Stomach (tissue), 9 donors: ENCODE results near the gene CINP. TPM values are rescaled to one million over a fixed set of nuclear protein-coding genes. Genes with fewer than 3 reads are reported as not detected.

ENCODE experiments used
- DNase-seq, 2 donors: peaks; one replicate each; pipeline versions ENCODE4 v3.0.0 to v3.0.0-alpha.2; 2013 to 2019
- H3K27ac ChIP-seq, 5 donors: fragments of 200-600 bp in 4 of 5; sonication (generic) in 4 of 5; one replicate each; pipeline ENCODE4 v1.5.1; 2013 to 2019; ENCODE audit warnings: mild to moderate bottlenecking in 1 of 5, moderate library complexity in 1 of 5
- H3K27me3 ChIP-seq, 3 donors: fragments of 200-600 bp; sonication (generic); one replicate each; pipeline ENCODE4 v1.5.1; 2017 to 2019; ENCODE audit warnings: mixed run types in 1 of 3
- H3K36me3 ChIP-seq, 4 donors: fragments of 200-600 bp; sonication (generic); 1 replicate in 3 of 4; 2 replicates in 1 of 4; pipeline ENCODE4 v1.5.1; 2016 to 2019
- H3K4me1 ChIP-seq, 4 donors: fragments of 200-600 bp; sonication (generic); one replicate each; pipeline ENCODE4 v1.5.1; 2016 to 2019
- H3K4me3 ChIP-seq, 4 donors: fragments of 200-600 bp; sonication (generic) in 3 of 4; one replicate each; pipeline ENCODE4 v1.5.1; 2016 to 2019; ENCODE audit warnings: mild to moderate bottlenecking in 1 of 4
- H3K9me3 ChIP-seq, 4 donors: fragments of 200-600 bp; sonication (generic); one replicate each; pipeline ENCODE4 v1.5.1; 2016 to 2019
- CTCF ChIP-seq, 7 experiments: fragments of 450-650 bp in 4 of 7; fragments of 200-600 bp in 3 of 7; sonication (generic) in 3 of 7; IDR thresholded peaks; one replicate each; pipeline ENCODE4 v1.5.1; 2016 to 2019; ENCODE audit warnings: antibody characterized with exemption in 7 of 7, control low read depth in 2 of 7, mild to moderate bottlenecking in 1 of 7
- EP300 ChIP-seq: sonication (generic); formaldehyde crosslinking; IDR thresholded peaks from one replicate; pipeline ENCODE4 v1.6.1; 2017; ENCODE audit warnings: antibody characterized with exemption
- POLR2A ChIP-seq, 4 donors: fragments of 450-650 bp; IDR thresholded peaks; one replicate each; pipeline ENCODE4 v1.6.1; 2016; ENCODE audit warnings: antibody characterized with exemption in 4 of 4, control low read depth in 2 of 4, mild to moderate bottlenecking in 1 of 4, moderate library complexity in 1 of 4
- POLR2AphosphoS5 ChIP-seq, 3 donors: sonication (generic); formaldehyde crosslinking; IDR thresholded peaks; one replicate each; pipeline ENCODE4 v1.6.1; 2016; ENCODE audit warnings: antibody characterized with exemption in 3 of 3
- WGBS, 5 donors: extraction: QIAGEN DNeasy Blood & Tissue Kit in 3 of 5; methylation state at CpG; one replicate each; pipeline versions ENCODE4 v1.1.5 to v1.1.7; 2013 to 2018; 5-methylcytosine and 5-hydroxymethylcytosine counted together
- intact Hi-C: fragments of 100-400 bp; cut with DNase I; formaldehyde crosslinking; loops from one replicate; pipeline ENCODE4 v1.15.1; 2023; ENCODE audit warnings: low total_unique reads
- polyA plus RNA-seq, 3 donors: library from polyadenylated mRNA; stranded (reverse); fragments of 200-250 nt; gene quantifications; one replicate each; pipeline ENCODE4 v1.2.3, GENCODE V29; 2013
- total RNA-seq, 5 donors: library from RNA; depleted of rRNA; stranded (reverse); fragments of >200 nt; gene quantifications; one replicate each; pipeline versions ENCODE4 v1.1.0 to v1.2.3, GENCODE V29; 2014 to 2016
- donor health status: healthy with polysubstance abuse.
- donor health status: Bipolar disorder and iron deficiency.
- donor health status: healthy.

Gene CINP
- total and polyA plus RNA-seq, 8 donors = 0.29 to 65.5 (median 33.4) TPM

- DNase-seq = no peak
- H3K9me3 ChIP-seq = no peaks in the 10 kb centered on the region
- intact Hi-C loops = no loop called here
- no peak for TF ChIP-seq CTCF (IDR thresholded peaks at IDR 0.05)
- no peak for TF ChIP-seq POLR2AphosphoS5 (IDR thresholded peaks at IDR 0.05)
- TF ChIP-seq POLR2A (IDR thresholded peaks at IDR 0.05) = no peak
- no peak for TF ChIP-seq EP300
- peak overlapping the region in 1 of 5 donors; percentile 98 for H3K27ac ChIP-seq
- H3K36me3 ChIP-seq = peaks cover 0 to 14% (median 14%) of the 10 kb centered on the region in 4 donors
- H3K4me1 ChIP-seq = peaks cover 15 to 47% (median 39%) of the 10 kb centered on the region in 4 donors
- WGBS, 5 donors = 82 to 90% (median 86%) methylated on average over 12 of the region's 12 CpGs
- no peak overlapping the region for H3K4me3 ChIP-seq
- no peaks in the 10 kb centered on the region for H3K27me3 ChIP-seq
These were observed 41.0 kb downstream of the CINP start for GRCh38 chr14:102321456-102322422.

DNA sequence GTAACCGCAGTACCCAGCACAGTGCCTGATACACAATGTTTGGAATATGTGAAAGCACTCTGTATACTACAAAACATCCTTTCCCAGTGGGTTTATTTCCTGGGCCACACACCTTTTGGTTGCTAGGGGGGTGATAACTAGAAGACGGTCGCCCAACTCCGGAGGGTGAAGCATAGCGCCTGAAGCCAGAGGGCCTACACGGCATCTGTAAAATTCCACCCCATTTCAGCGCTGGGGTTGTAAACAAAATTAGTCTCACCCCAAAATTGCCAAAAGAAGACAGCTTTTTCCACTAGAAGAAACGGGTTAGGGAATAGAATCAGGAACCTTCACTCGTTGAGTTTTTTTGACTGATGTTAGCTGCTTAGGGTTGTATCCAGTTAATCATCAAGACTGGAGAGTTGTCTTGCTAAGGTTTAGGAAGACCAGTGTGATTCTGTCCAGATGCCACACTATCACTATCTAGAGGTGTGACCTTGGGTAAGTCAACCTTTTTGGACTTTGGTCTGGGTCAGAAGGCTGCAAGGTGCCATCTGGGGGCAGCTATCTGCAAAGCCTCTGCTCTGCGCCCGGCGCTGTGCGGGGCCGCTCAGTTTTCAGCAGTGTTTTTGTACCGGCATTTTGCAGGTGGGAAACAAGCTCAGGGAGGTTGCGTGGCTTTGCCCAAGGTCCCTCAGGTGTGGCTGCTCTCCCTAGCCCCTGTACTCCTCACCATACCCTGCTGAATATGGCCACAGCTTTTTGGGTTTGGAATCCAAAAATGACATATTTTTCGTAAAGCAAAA, 41.8 kb downstream of the CINP start:
- H3K9me3 ChIP-seq = no peaks in the 10 kb centered on the region
- intact Hi-C loops = no loop called here
- TF ChIP-seq EP300 (no peak), POLR2A (IDR thresholded peaks at IDR 0.05) (no peak), POLR2AphosphoS5 (IDR thresholded peaks at IDR 0.05) (no peak), CTCF (IDR thresholded peaks at IDR 0.05) (no peak)
- peak overlapping the region; percentile 72 to 83 (median 77) for H3K4me3 ChIP-seq
- peaks cover 0 to 5% (median 5%) of the 10 kb centered on the region in 4 donors for H3K36me3 ChIP-seq
- DNase-seq = no peak
- peak overlapping the region; percentile 92 to 98 (median 94) for H3K27ac ChIP-seq
- no peaks in the 10 kb centered on the region for H3K27me3 ChIP-seq
- WGBS, 5 donors = 83 to 88% (median 87%) methylated on average over 17 of the region's 17 CpGs
- peaks cover 21 to 55% (median 47%) of the 10 kb centered on the region in 4 donors for H3K4me1 ChIP-seq

GRCh38 chr14:102320033-102320660, 42.5 kb downstream of the CINP start:
- H3K27ac ChIP-seq = peak overlapping the region; percentile 92 to 98 (median 94)
- intact Hi-C loops = no loop called here
- TF ChIP-seq EP300 = no peak
- TF ChIP-seq POLR2A (IDR thresholded peaks at IDR 0.05) = no peak
- TF ChIP-seq POLR2AphosphoS5 (IDR thresholded peaks at IDR 0.05) = no peak
- TF ChIP-seq CTCF (IDR thresholded peaks at IDR 0.05) = no peak
- 3 to 7% (median 4%) methylated on average over 17 to 30 of the region's 30 CpGs for WGBS, 5 donors
- no peaks in the 10 kb centered on the region for H3K36me3 ChIP-seq
- H3K9me3 ChIP-seq = no peaks in the 10 kb centered on the region
- H3K27me3 ChIP-seq = no peaks in the 10 kb centered on the region
- peak overlapping the region; percentile 72 to 83 (median 77) for H3K4me3 ChIP-seq
- DNase-seq = peak; percentile 49 to 75
- H3K4me1 ChIP-seq = peaks cover 21 to 59% (median 48%) of the 10 kb centered on the region in 4 donors
